ENCODE results near the gene PYM1.

GRCh38 chr12:55930771-55931316, 3.1 kb upstream of the PYM1 start, which contains the start of gene DGKA:
- TF ChIP-seq CTCF (conservative IDR thresholded peaks at IDR 0.05; ENCODE audit: low read length), result peak; percentile 76
- TF ChIP-seq EZH2phosphoT487 (IDR thresholded peaks at IDR 0.05; ENCODE audit: borderline replicate concordance), result no peak
